ENCODE measurements around the gene DIAPH2. TPM values are rescaled to one million over a fixed set of nuclear protein-coding genes. Genes with fewer than 3 reads are reported as not detected.
"Not testable (repeated sequence)": the region's sequence is repeated elsewhere in the genome, so short reads cannot be mapped to it uniquely, and the experiment has no call there.

The DIAPH2 gene
- polyA plus RNA-seq, 3 donors: 7.7 to 10.0 (median 8.4) TPM

DNA sequence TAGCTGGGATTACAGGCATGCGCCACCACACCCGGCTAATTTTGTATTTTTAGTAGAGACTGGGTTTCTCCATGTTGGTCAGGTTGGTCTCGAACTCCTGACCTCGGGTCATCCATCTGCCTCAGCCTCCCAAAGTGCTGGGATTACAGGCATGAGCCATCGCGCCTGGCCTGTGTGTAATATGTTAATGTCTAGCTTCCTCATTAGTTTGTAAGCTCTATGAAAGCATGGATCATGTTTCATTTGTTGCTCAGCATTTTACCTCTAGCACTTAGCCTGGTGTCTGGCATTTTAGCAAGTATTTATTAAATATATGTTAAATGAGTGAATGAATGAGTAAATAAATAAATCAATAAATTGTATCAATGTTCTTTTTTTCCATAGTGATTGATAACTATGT, 29.8 kb downstream of the DIAPH2 start:
- DNase-seq (ENCODE audit: low read depth in 3 of 3, low spot score in 2 of 3): not testable (repeated sequence)

DNA sequence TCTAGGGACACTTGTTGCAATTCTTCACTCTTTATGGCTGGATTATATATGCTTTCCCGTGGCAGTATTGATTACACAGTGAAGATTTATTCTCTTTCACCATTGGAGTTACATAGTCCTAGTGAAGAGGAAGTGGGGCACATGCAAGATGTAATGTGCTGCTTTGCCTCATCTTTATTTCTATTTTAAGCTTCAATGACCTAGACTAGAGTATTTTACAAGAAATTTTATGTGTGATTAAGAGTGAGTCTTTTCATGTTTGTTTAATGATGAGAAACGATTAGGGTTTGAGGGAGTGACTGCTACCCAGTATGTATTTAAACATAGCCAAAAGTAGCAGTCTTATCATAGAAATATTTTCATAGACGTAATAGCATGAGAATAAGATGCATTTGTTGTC, 30.8 kb downstream of the DIAPH2 start:
- no peak for DNase-seq (ENCODE audit: low read depth in 3 of 3, low spot score in 2 of 3)

DNA sequence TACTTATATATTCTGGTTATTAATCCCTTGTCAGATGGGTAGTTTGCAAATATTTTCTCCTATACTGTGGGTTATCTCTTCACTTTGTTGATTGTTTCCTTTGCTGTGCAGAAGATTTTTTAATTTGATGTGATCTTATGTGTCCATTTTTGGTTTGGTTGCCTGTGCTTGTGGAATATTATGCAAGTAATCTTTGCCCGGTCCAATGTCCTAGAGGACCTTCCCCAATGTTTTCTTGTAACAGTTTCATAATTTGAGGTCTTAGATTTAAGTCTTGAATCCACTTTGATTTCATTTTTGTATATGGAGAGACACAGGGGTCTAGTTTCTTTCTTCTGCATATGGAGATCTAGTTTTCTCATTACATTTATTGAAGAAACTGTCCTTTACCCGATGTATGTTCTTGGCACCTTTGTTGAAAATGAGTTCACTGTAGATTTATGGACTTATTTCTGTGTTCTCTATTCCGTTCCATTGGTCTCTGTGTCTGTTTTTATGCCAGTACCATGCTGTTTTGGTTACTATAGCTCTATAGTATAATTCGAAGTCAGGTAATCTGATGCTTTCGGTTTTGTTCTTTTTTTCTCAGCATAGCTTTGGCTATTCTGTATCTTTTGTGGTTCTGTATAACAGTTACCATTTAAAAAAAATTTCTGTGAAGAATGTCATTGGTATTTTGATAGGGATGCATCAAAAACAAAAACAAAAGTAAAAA, 34.7 kb downstream of the DIAPH2 start:
- no peak for DNase-seq (ENCODE audit: low read depth in 3 of 3, low spot score in 2 of 3)

DNA sequence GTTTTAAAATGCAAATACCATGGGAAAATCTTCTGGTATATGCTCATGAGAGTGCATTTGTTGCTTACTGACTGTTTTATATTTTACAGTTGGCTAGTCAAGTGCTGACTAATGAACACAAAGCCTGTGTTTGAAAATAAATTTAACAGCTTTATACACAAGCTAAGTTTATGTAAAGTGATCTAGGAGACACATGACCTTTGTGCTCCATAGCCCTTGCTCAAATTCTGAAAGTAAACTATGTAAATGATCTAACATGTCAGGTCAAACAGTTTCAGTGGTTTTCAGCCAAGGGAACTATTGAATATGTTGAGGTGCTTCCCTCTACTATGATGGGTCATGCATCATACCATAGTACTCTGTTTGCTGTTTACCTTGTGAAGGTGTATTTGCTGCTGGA, 36.7 kb downstream of the DIAPH2 start:
- no peak for DNase-seq (ENCODE audit: low read depth in 3 of 3, low spot score in 2 of 3)

DNA sequence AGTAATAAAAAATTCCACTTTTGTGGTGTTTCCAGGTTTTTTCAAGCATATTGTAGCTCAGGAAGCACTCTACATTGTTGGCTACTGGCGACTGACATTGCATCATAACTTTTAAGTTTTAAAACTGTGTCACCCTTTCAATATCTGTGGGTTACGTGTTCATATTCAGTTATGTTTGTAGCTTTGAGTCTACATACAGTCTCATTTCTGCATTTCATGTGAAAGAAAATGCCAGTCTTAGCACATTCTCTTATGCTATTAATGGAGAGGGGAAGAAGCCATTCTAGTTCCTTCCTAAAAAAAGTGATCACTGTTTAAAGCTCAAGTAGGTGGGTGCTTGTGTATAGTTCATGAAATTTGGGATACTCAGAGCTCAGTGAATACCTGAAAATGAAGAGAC, 38.1 kb downstream of the DIAPH2 start:
- no peak for DNase-seq (ENCODE audit: low read depth in 3 of 3, low spot score in 2 of 3)

DNA sequence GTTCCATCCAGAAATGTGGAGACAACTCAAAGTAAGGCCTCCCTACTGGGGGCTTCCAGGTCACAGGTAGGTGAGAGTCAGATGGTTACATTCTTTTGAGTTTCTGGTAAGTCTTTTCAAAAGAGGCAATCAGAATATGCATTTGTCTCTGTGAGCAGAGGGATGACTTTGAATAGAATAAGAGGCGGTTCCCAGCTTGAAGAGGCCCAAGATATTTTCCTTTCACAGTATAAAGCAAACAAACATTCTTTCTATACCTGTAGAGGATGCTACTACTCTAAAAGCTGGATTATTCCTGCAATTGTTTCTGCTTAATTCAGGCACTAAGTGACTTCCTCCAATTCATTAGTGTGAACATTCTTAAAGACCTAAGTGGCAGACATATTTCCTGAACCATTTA, 44.4 kb downstream of the DIAPH2 start:
- no peak for DNase-seq (ENCODE audit: low read depth in 3 of 3, low spot score in 2 of 3)

DNA sequence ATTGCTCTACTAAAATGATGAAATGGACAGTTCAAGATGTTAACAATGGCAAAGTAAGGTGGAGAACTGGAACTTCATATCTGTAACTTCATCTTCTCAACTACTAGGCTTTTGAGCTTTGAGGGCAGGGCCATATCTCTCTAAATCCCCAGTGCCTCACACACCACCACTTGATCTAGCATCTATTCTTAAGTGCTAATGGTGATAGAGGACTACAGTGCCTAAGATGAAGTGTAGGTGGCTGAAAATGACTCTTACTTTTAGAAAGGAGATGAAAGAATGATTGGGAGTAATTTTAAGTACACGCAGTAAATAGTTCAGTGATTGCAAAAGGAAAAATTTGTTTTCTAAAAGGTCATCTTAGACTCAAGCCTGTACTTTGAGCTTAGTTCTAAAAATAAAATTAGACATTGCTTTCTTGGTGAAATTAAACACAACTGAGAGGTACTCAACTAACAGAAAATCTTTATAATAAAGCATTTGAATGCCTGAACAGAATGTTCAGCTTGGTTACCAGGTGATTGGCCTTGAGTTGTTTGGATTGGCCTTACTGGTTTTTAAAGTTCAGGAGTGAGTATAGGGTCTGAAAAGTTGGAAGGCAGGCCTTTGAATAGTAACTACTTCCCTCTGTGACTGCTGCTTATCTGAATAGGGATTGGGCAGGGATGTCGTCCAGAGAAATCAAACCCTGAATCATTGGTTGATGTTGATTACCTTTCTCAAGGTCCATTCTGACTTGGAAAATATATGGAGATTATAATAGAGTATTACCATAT, 45.4 kb downstream of the DIAPH2 start:
- DNase-seq (ENCODE audit: low read depth in 3 of 3, low spot score in 2 of 3): no peak

DNA sequence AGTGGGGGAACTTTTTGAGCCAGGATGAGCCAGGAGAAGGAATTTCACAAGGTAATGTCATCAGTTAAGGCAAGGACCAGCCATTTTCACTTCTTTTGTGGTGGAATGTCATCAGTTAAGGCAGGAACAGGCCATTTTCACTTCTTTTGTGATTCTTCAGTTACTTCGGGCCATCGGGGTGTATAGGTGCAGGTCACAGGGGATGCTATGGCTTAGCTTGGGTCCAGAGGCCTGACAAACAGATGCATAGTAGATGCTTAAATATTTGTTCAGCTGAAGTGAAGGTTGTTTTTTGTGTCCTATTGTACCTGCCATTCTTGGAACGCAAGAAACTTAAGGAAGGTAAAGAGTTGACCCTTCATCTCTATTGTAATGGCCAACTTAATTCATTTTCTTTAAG, 46.4 kb downstream of the DIAPH2 start:
- not testable (repeated sequence) for DNase-seq (ENCODE audit: low read depth in 3 of 3, low spot score in 2 of 3)

DNA sequence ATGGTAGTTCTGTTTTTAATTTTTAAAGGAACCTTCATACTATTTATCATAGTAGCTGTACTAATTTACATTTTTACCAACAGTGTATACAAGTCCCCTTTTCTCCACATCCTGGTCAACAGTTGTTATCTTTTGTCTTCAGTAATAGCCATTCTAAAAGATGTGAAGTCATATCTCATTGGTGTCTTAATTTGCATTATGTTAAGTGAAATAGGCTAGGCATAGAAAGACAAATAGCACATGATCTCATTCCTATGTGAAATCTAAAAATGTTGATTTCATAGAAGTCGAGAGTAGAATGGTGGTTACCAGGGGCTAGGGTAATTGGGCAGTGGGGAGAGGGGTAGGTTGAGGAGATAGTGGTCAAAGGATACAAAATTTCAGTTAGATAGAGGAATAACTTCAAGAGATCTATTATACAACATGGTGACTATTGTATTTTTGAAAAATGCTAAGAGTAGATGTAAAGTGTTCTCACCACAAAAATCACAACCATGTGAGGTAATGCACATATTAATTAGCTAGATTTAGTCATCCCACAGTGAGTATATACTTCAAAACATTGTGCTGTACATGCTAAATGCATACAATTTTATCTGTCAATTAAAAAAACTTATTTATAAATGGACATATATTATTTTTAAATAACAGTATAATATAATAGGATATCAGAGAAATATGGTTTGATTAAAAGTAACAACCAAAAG, 58.9 kb downstream of the DIAPH2 start:
- DNase-seq (ENCODE audit: low read depth in 3 of 3, low spot score in 2 of 3): no peak

DNA sequence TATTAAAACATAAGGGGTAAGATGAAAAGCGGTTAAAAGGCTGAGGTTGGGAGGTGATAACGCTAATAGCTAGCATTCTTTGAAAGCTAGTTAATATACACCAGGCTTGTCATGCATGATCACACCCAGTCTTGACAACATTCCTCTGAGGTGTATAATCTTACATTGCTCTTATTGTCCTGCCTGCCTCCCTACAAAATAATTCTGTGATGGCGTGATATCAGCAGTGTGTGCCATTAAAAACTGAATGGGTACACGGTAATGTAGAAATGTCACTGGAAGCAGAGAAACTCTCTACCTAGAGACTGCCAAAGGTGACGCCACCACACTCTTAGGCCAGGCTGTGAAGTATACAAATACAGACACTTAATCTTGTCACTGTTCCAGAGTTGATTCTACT, 68.1 kb downstream of the DIAPH2 start:
- peak in 1 of 3 donors; percentile 1 for DNase-seq (ENCODE audit: low read depth in 3 of 3, low spot score in 2 of 3)

DNA sequence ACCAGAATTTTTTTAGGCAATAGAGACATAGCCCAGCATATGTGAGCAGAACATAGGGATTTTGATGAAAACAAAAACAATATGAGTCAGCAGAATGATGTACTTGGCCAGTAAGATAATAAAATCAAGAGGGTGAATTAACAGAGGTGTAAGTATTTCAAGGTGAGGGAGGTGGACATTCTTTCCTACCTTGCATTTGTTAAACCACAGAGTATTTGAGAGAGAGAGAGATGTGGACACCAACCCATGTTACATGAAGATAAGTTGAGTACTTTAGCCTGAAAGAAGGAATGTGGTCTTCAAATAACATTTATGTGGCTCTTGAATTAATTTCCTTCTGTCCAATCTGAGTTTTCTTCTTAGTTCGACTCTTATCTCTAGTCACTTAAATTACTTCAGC, 68.6 kb downstream of the DIAPH2 start:
- no peak for DNase-seq (ENCODE audit: low read depth in 3 of 3, low spot score in 2 of 3)

DNA sequence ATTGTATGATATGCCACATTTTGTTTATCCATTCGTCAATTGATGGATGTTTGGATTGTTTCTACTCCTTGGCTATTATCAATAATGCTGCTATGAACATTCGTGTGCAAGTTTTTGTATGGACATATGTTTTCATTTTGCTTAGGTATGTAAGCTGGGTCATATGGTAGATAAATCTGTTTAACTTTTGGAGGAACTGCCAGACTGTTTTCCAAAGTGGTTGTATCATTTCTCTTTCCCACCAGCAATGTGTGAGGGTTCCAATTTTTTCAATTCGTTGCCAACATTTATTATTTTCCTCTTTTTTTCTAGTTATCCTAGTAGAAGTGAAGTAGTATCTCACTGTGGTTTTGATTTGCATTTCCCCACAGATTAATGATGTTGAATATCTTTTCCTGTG, 71.8 kb downstream of the DIAPH2 start:
- DNase-seq (ENCODE audit: low read depth in 3 of 3, low spot score in 2 of 3): no peak

DNA sequence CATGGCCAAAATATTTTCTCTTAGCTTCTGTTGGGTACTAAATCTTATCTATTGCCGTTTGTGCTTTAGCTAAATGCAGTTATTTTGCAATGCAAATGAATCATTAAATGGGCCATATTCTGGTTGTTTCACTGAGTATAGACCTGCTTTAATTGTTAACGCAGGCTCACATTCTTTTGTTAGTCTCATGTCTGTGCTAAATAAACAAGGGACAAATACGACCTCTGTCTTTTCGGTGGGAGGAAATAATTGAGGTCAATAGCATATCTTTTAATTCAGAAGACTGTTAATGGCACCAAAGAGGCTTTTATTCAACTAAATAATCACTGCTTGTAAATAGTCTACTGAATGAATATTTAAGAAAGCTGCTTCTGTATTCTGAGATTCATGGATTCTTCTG, 76.9 kb downstream of the DIAPH2 start:
- no peak for DNase-seq (ENCODE audit: low read depth in 3 of 3, low spot score in 2 of 3)

DNA sequence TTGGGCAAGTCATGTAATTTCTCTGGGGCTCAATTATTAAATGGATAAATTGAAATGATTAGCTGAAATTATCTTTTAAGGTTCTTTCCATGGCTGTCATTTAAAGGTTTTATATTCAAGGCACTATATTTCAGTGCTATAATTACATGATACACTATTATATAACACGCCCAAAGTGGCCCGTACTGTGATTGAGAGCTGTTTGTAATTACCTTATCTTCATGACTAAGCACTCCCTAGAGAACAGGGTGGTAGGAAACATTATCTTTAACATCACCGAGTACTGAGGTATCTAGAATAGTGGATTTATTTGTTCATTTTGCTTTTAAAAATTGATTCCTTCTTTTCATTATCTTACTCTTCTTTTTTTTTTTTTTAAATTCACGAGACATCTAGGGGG, 79.0 kb downstream of the DIAPH2 start:
- no peak for DNase-seq (ENCODE audit: low read depth in 3 of 3, low spot score in 2 of 3)

DNA sequence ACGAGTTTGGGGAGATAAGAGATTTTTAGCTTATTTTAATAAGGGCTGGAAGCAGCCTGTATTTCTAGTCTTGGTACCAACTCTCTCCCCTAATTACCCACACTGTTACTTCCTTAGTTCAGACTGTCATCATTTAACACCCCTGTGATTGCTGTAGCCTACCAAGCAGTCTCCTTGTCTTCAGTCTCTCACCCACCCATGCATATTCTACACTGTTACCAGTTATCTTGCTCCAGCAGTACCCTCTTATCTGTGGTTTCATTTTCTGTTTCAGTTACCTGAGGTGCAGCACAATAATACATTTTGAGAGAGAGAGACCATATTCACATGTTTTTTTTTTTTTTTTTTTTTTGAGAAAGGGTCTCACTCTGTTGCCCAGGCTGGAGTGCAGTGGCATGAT, 80.2 kb downstream of the DIAPH2 start:
- DNase-seq (ENCODE audit: low read depth in 3 of 3, low spot score in 2 of 3): no peak

DNA sequence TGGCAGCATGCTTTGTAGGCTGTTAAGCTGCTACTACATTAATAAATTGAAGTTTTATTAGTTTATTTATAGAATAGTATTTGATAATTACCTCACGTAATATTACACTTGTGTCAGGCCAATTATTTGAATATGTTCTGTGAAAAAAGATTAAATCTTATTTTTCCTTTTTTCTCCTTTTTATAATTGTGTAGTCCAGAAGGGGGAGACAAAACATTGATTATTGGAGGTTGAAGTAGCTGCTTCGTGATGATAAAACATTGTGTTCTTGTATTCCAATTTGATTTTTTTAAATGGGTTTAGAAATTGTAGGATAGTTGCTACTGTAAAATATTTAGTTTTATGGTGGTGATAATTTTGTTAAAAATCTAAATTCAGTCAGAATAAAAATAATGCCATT, 85.7 kb downstream of the DIAPH2 start:
- DNase-seq (ENCODE audit: low read depth in 3 of 3, low spot score in 2 of 3): no peak

DNA sequence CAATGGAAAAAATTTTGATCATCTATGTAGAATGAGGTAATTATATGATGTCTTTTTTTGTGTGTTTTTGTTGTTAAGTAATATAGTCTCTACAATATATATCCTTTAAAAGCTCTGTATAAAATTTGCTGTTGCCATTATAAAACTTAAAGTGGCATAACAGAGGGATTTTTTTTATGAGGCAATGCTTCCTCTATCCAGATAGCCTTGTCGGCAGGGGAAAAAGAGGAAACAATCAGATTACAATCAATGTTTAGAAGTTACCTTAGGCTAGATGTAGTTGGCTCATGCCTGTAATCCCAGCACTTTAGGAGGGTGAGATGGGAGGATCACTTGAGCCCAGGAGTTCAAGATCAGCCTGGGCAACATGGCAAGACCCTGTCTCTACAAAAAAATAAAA, 86.8 kb downstream of the DIAPH2 start:
- no peak for DNase-seq (ENCODE audit: low read depth in 3 of 3, low spot score in 2 of 3)

DNA sequence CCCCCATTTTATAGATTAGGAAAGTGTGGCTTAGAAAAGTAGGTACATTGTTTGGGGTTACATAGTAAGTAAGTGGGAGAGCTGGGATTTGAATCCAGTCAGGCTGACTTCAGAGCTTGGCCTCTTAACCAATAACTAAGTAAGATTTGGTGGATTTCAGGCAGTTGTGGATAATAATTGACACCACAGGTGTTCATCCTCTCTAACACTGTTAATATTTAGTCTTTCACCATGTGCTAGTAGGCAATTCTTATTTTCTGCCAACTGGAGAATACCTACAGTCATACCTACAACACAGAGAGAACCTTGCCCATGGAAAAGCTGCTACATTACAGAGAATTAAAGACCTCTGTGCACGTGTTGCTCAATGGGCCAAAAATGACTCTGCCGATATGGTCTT, 89.5 kb downstream of the DIAPH2 start:
- DNase-seq (ENCODE audit: low read depth in 3 of 3, low spot score in 2 of 3): no peak

DNA sequence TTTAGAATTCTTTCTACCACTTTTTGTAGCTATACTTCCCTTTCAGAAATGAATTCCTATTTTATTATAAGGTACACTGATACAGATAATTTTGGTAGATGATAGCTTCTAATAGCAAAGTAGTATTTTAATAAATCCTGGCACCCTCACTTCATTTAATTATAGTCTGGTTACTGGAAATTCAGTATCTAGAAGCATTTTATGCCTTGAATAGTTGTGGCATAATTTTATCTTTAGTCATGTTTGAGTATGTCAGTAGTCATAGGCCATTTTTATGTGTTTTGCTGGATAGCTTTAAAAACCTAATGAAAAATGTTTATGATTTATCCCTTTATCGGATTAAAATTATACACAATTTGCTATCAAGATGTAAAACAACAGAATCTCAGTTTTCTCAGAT, 92.3 kb downstream of the DIAPH2 start:
- DNase-seq (ENCODE audit: low read depth in 3 of 3, low spot score in 2 of 3): no peak

DNA sequence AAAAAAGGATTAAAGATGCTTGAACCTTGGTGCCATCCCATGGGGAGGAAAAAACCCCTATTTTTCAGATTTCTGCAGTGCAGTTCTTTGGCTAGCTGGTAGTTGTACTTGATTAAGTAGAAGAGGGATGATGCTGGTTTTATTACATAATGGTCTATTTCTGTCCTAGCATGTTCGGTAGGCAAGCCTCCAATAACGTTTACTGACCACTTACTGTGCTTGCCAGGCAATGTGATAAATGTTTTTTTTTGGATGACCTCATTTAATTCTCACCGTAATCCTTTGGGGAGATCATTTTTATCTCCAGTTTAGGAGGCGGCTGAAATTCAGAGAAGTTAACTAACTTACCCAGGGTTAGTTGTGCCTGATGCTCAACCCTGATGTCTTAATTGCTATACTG, 106.9 kb downstream of the DIAPH2 start:
- no peak for DNase-seq (ENCODE audit: low read depth in 3 of 3, low spot score in 2 of 3)

DNA sequence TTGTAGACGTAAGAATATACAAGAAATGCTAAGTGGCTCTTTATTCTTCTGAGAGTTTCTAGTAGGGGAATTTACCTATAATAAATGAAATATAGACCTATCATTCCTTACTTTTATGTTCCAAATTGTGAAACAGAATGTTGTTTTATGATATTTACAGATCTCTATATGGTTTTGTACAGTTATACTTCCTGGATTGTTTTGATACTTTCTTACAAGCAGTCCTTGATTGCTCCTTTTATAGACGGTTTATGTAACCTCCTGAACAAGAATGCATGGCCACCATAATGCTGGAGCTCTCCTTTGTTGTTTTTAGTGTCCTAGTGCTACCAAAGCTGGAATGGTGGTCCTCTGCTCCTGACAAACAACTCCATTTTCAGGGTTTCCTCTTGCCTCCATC, 107.4 kb downstream of the DIAPH2 start:
- DNase-seq (ENCODE audit: low read depth in 3 of 3, low spot score in 2 of 3): no peak

DNA sequence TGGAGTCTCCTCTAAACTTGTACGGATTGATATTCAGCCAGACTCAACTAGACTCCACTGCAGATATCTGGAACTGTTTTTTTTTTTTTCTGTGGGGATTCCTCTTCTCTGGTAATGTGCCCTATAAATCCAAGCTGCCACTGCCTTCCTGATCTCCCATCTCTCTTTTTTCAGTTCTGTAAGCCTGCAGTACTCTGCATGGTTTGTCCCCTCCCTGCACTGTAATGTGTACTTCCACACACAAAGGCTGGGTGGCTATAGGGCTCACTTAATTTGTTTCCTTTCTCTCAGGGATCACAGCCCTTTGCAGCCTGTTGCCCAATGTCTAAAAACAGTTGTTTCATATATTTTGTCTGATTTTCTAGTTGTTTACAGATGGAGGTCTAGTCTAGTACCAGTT, 114.3 kb downstream of the DIAPH2 start:
- no peak for DNase-seq (ENCODE audit: low read depth in 3 of 3, low spot score in 2 of 3)

All from right renal cortex interstitium (tissue), 3 donors.